Tibial nerve (tissue), 4 donors: ENCODE results near the gene TIPIN. TPM values are rescaled to one million over a fixed set of nuclear protein-coding genes. Genes with fewer than 3 reads are reported as not detected.
A peak's percentile ranks its signal among the peaks of the same experiment; 100 is the strongest.

Source experiments
- DNase-seq, 2 donors: peaks; one replicate each; pipeline ENCODE4 v3.0.0-alpha.2; 2019; ENCODE audit warnings: low spot score in 2 of 2
- H3K27ac ChIP-seq, 4 donors: fragments of 200-600 bp; sonication (generic) in 3 of 4; one replicate each; pipeline ENCODE4 v1.5.1; 2017 to 2019; ENCODE audit warnings: mild to moderate bottlenecking in 1 of 4
- H3K27me3 ChIP-seq, 2 donors: fragments of 200-600 bp; sonication (generic) in 1 of 2; one replicate each; pipeline versions ENCODE4 v1.5.1 to v1.6.0; 2017 to 2019
- H3K36me3 ChIP-seq, 3 donors: fragments of 200-600 bp; sonication (generic); one replicate each; pipeline ENCODE4 v1.5.1; 2018 to 2019
- H3K4me1 ChIP-seq, 4 donors: fragments of 200-600 bp; sonication (generic) in 3 of 4; one replicate each; pipeline ENCODE4 v1.5.1; 2017 to 2019
- H3K4me3 ChIP-seq, 4 donors: fragments of 200-600 bp; sonication (generic) in 3 of 4; one replicate each; pipeline ENCODE4 v1.5.1; 2017 to 2019; ENCODE audit warnings: mild to moderate bottlenecking in 1 of 4, moderate library complexity in 1 of 4
- H3K9me3 ChIP-seq, 4 donors: fragments of 200-600 bp; sonication (generic) in 3 of 4; one replicate each; pipeline ENCODE4 v1.5.1; 2017 to 2019
- CTCF ChIP-seq, 5 experiments: fragments of 200-600 bp in 3 of 5; fragments of 450-650 bp in 2 of 5; sonication (generic) in 3 of 5; IDR thresholded peaks; one replicate each; pipeline ENCODE4 v1.5.1; 2016 to 2019; ENCODE audit warnings: antibody characterized with exemption in 5 of 5, mild to moderate bottlenecking in 3 of 5, moderate library complexity in 2 of 5
- EP300 ChIP-seq, 2 donors: sonication (generic); formaldehyde crosslinking; IDR thresholded peaks; one replicate each; pipeline ENCODE4 v1.6.1; 2017; ENCODE audit warnings: antibody characterized with exemption in 2 of 2, mild to moderate bottlenecking in 1 of 2
- POLR2A ChIP-seq, 2 donors: fragments of 450-650 bp; IDR thresholded peaks; one replicate each; pipeline ENCODE4 v1.6.1; 2017; ENCODE audit warnings: antibody characterized with exemption in 2 of 2, mild to moderate bottlenecking in 2 of 2, moderate library complexity in 2 of 2
- WGBS, 2 donors: methylation state at CpG; one replicate each; pipeline ENCODE4 v1.1.5; 2018; 5-methylcytosine and 5-hydroxymethylcytosine counted together
- total RNA-seq, 4 donors: library from RNA; depleted of rRNA; stranded (reverse); fragments of >200 nt; gene quantifications; one replicate each; pipeline ENCODE4 v1.1.0, GENCODE V29; 2016

Gene TIPIN
- total RNA-seq, 4 donors from 2014 or later: 5.4 to 17.5 (median 6.4) TPM

DNA sequence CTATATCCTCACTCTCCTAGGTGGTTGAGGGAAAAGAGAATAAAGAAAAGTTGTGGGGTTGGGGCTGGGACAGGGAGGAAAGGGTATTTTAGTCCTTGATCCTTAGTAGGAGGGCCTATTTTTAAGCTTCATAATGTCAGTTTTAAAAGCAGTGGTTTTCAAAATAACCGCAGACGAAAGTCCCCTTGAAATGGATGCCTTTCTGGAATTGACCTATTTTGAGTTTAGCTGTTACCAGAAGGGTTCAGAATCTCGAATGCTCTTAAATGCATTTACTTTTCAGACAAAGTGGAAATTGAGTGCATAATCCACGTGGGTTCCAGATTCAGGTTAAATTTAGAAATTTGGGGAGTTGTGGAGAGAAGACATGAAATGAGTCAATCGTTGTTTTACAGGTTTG is 46.8 kb upstream of the TIPIN start:
- H3K9me3 ChIP-seq: no peaks in the 10 kb centered on the region
- WGBS, 2 donors: 58 to 66% methylated on average over 5 of the region's 5 CpGs
- DNase-seq: no peak

GRCh38 chr15:66402761-66403284 is 46.3 kb upstream of the TIPIN start:
- Histone ChIP-seq H3K4me1 (peaks cover 0 to 60% (median 22%) of the 10 kb centered on the region in 4 donors), H3K9me3 (no peaks in the 10 kb centered on the region), H3K27ac (no peak overlapping the region), H3K36me3 (peaks cover 0 to 2% (median 0%) of the 10 kb centered on the region in 3 donors), H3K4me3 (no peak overlapping the region), H3K27me3 (no peaks in the 10 kb centered on the region)
- TF ChIP-seq POLR2A (IDR thresholded peaks at IDR 0.05) (no peak), EP300 (IDR thresholded peaks at IDR 0.05) (no peak), CTCF (IDR thresholded peaks at IDR 0.05) (no peak)
- DNase-seq: no peak
- WGBS, 2 donors: 87 to 93% methylated on average over 3 of the region's 3 CpGs

More for the DNA sequence above, 46.8 kb upstream of the TIPIN start:
- no peaks in the 10 kb centered on the region for H3K27me3 ChIP-seq
- H3K36me3 ChIP-seq: no peaks in the 10 kb centered on the region
- H3K4me1 ChIP-seq: peaks cover 0 to 60% (median 22%) of the 10 kb centered on the region in 4 donors
- no peak for TF ChIP-seq EP300 (IDR thresholded peaks at IDR 0.05)
- TF ChIP-seq POLR2A (IDR thresholded peaks at IDR 0.05): no peak
- TF ChIP-seq CTCF (IDR thresholded peaks at IDR 0.05): no peak
- no peak overlapping the region for H3K27ac ChIP-seq
- H3K4me3 ChIP-seq: no peak overlapping the region

DNA sequence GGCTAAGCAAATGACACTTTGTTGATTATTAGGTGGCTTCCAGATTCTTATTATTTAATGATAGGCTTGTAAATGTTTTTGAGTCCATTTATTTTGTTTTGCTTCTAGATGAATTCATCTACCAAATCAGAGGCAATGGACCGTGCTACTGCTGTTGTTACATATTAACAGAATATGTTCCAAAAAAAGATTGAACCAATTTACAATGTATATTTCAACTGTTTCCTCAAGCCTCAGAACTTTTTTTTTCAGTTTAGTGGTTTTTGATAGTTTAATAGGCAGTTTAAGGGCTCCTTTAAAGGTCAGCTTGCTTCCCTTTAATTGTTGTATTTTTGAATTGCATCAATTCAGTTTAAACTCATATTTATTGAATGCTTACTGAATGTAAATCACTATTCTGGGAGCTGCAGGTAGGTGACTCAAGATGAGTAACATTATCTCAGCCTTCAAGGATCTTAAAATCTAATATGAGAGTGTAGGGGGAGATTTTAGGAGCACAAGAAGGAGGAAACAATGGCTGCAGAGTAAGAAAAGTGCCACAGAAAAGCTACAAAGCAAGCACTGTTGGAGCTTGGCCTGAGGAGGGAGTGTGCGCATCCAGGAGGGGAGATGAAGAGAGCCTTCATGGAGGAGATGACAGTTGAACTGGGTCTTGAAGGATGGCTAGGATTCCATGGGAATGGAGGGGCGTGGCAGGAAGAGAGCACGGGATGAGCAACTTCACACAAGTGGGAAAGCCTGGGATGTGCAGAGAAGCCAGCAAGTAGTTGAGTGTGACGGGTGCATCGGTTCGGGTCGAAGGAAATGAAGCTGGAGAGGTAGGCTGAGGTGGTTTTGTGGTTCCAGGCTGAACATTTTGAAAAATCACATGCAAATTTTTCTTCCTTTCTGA is 44.9 kb upstream of the TIPIN start:
- DNase-seq: no peak
- no peaks in the 10 kb centered on the region for H3K9me3 ChIP-seq
- H3K27ac ChIP-seq: no peak overlapping the region
- no peak overlapping the region for H3K4me3 ChIP-seq
- peaks cover 0 to 6% (median 0%) of the 10 kb centered on the region in 3 donors for H3K36me3 ChIP-seq
- no peaks in the 10 kb centered on the region for H3K27me3 ChIP-seq
- TF ChIP-seq EP300 (IDR thresholded peaks at IDR 0.05) (no peak), POLR2A (IDR thresholded peaks at IDR 0.05) (no peak), CTCF (IDR thresholded peaks at IDR 0.05) (no peak)
- H3K4me1 ChIP-seq: peaks cover 0 to 56% (median 22%) of the 10 kb centered on the region in 4 donors
- 74 to 78% methylated on average over 8 of the region's 8 CpGs for WGBS, 2 donors

DNA sequence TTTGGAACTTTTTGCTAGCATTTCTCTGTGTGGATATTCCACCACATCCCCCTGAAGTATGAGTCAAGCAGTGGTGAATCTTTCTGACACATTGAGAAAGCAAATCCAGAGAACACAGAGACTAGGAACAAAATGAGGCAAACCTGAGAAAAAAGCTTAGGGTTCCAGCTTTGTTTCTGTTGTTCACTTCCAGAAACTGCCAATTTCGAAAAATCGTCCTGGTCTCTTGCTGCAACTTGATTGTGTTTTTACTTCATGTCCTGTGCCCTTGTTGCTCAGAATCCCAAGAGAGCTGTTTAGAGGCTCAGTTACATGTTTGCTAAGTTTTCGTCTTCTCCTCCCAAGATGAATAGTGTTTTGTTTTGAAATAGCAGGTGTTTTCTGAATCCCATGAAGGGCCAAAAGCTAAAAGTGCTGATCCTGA is 43.9 kb upstream of the TIPIN start:
- Histone ChIP-seq H3K9me3 (no peaks in the 10 kb centered on the region), H3K27me3 (no peaks in the 10 kb centered on the region), H3K4me3 (no peak overlapping the region), H3K4me1 (peaks cover 0 to 46% (median 14%) of the 10 kb centered on the region in 4 donors), H3K27ac (peak overlapping the region in 1 of 4 donors; percentile 27), H3K36me3 (peaks cover 0 to 12% (median 0%) of the 10 kb centered on the region in 3 donors)
- peak in 1 of 2 donors; percentile 23 for DNase-seq
- TF ChIP-seq POLR2A (IDR thresholded peaks at IDR 0.05) (no peak), EP300 (IDR thresholded peaks at IDR 0.05) (peak in 1 of 2 donors; percentile 36)
- WGBS, 2 donors: 52 to 64% methylated on average over 3 of the region's 3 CpGs

DNA sequence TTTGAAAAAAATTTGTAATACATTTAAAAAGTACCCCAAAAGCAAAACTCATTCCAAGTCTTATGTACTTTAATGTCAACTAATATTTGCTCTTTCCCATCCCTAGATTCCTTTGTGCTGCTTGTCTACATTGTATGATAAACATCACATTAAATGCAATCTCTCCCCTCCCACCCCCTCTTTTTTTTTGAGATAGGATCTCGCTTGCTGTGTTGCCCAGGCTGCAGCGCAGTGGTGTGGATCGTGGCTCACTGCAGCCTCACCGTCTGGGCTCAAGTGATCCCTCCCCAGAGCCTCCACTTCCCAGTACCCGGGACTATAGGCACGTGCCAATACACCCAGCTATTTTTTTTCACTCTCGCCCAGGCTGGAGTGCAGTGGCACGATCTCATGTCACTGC is 42.8 kb upstream of the TIPIN start:
- no peak overlapping the region for H3K27ac ChIP-seq
- WGBS, 2 donors: 86 to 91% methylated on average over 8 of the region's 8 CpGs
- H3K36me3 ChIP-seq: peaks cover 0 to 12% (median 0%) of the 10 kb centered on the region in 3 donors
- H3K9me3 ChIP-seq: no peaks in the 10 kb centered on the region
- H3K4me3 ChIP-seq: no peak overlapping the region
- TF ChIP-seq CTCF (IDR thresholded peaks at IDR 0.05) (no peak), POLR2A (IDR thresholded peaks at IDR 0.05) (no peak), EP300 (IDR thresholded peaks at IDR 0.05) (no peak)
- no peaks in the 10 kb centered on the region for H3K27me3 ChIP-seq
- no peak for DNase-seq
- peaks cover 0 to 35% (median 9%) of the 10 kb centered on the region in 4 donors for H3K4me1 ChIP-seq
